ENCODE data around the gene SIX5.
"Not testable (repeated sequence)": the region's sequence is repeated elsewhere in the genome, so short reads cannot be mapped to it uniquely, and the experiment has no call there.

The SIX5 gene

GRCh38 chr19:45768984-45769782, at the start of gene SIX5:
TSS of gene SIX5 (minus strand) at chr19:45769252. CDS start at chr19:45768844, 408 bp downstream.
- peak; percentile 31 for DNase-seq

- DNase-seq = no peak
These were observed 48.8 kb upstream of the SIX5 start for GRCh38 chr19:45817725-45818301.

GRCh38 chr19:45817010-45817724, 48.1 kb upstream of the SIX5 start:
- DNase-seq = peak; percentile 70

- no peak for DNase-seq
These were observed 47.4 kb upstream of the SIX5 start for GRCh38 chr19:45816236-45817009.

GRCh38 chr19:45815481-45816216, 46.6 kb upstream of the SIX5 start:
- no peak for DNase-seq

- DNase-seq = no peak
These were observed 45.9 kb upstream of the SIX5 start, which contains the start of gene RSPH6A for GRCh38 chr19:45814851-45815480. TSS of gene RSPH6A (minus strand) at chr19:45815308. CDS start at chr19:45815176, 132 bp downstream.

- DNase-seq = no peak
These were observed 45.2 kb upstream of the SIX5 start for GRCh38 chr19:45814166-45814780.

GRCh38 chr19:45812297-45812696, 43.2 kb upstream of the SIX5 start:
- DNase-seq = no peak

- DNase-seq = no peak
These were observed 40.6 kb upstream of the SIX5 start for GRCh38 chr19:45809643-45810159.

GRCh38 chr19:45805719-45806118, 36.7 kb upstream of the SIX5 start:
- DNase-seq = no peak

GRCh38 chr19:45804959-45805230, 35.8 kb upstream of the SIX5 start:
- no peak for DNase-seq

- no peak for DNase-seq
These were observed 35.3 kb upstream of the SIX5 start for GRCh38 chr19:45804140-45804958.

- no peak for DNase-seq
These were observed 32.6 kb upstream of the SIX5 start for GRCh38 chr19:45801603-45802175.

- DNase-seq = no peak
These were observed 31.1 kb upstream of the SIX5 start for GRCh38 chr19:45800070-45800553.

- not testable (repeated sequence) for DNase-seq
These were observed 30.5 kb upstream of the SIX5 start for GRCh38 chr19:45799541-45799940.

GRCh38 chr19:45798995-45799517, 30.0 kb upstream of the SIX5 start:
- no peak for DNase-seq

GRCh38 chr19:45794627-45795026, 25.6 kb upstream of the SIX5 start:
- no peak for DNase-seq

GRCh38 chr19:45793876-45794275, 24.8 kb upstream of the SIX5 start:
- DNase-seq = no peak

- no peak for DNase-seq
These were observed 24.1 kb upstream of the SIX5 start for GRCh38 chr19:45793178-45793564.
